A673 (cell line): ENCODE results near the gene TSHZ2.

Experiments
- CTCF ChIP-seq: fragments of 300-800, 200-600 bp; sonication (generic); conservative IDR thresholded peaks from 2 replicates; pipeline ENCODE4 v1.5.1; 2017; ENCODE audit warnings: low read depth, mild to moderate bottlenecking, antibody characterized with exemption, low read length, moderate library complexity, mixed read lengths
- EZH2 ChIP-seq: fragments of 200-600 bp; sonication (generic); IDR thresholded peaks from 2 replicates; pipeline ENCODE4 v1.6.1; 2017; ENCODE audit warnings: borderline replicate concordance, low read depth, mild to moderate bottlenecking, mixed read lengths, antibody characterized with exemption, low read length; ENCODE audit not compliant: poor library complexity, severe bottlenecking

- TF ChIP-seq CTCF (no peak), EZH2 (no peak)
These were observed 157.4 kb downstream of the TSHZ2 start for GRCh38 chr20:53129563-53129962.
